Stimulated activated CD4-positive, alpha-beta T cell treated with anti-CD3 and anti-CD28 coated beads, Interleukin-1b, Interleukin-23, amount 100 ng/mL, for 24 hours (primary cell): ENCODE data around the gene MLXIPL.
"Not testable (repeated sequence)": the region's sequence is repeated elsewhere in the genome, so short reads cannot be mapped to it uniquely, and the experiment has no call there.

Experiments
- DNase-seq, 4 experiments: peaks; one replicate each; pipeline ENCODE4 v3.0.0-alpha.2; 2020; ENCODE audit warnings: low read depth in 4 of 4, low spot score in 1 of 4

MLXIPL gene

GRCh38 chr7:73555411-73555982 is 68.8 kb downstream of the MLXIPL start:
- DNase-seq, result no peak

- DNase-seq, result not testable (repeated sequence)
Observed at GRCh38 chr7:73550093-73550492, 74.2 kb downstream of the MLXIPL start.

GRCh38 chr7:73549176-73549575 is 75.1 kb downstream of the MLXIPL start:
- no peak for DNase-seq

DNA sequence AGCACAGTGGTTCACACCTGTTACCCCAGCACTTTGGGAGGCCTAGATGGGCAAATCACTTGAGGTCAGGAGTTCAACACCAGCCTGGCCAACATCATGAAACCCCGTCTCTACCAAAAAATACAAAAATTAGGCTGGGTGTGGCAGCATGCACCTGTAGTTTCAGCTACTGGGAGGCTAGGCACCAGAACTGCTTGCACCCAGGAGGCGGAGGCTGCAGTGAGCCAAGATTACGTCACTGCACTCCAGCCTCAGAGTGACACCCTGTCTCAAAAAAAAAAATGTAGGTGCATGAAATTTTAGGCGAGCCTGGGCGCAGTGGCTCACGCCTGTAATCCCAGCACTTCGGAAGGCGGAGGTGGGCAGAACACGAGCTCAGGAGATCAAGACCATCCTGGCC is 76.5 kb downstream of the MLXIPL start:
- DNase-seq, result no peak

DNA sequence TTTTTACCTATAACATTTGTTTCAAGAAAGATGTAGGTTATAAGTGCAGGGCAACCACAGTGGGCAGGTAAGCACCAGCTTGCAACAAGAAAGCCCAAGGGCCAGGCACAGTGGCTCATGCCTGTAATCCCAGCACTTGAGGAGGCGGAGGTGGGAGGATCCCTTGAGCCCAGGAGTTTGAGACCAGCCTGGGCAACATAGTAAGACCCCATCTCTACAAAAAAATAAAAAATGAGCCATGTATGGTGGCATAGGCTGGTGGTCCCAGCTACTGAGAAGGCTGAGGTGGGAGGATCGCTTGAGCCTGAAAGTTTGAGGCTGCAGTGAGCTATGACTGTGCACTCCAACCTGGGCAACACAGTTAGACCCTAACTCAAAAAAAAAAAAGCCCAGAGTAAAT is 79.6 kb downstream of the MLXIPL start:
- no peak for DNase-seq
